Testis (tissue), 3 donors: ENCODE data around the gene PCSK2. TPM values are rescaled to one million over a fixed set of nuclear protein-coding genes. Genes with fewer than 3 reads are reported as not detected.

Experiments
- DNase-seq: peaks from one replicate; pipeline ENCODE4 v3.0.0-alpha.2; 2019
- H3K27ac ChIP-seq, 2 donors: fragments of 200-600 bp; sonication (generic); one replicate each; pipeline ENCODE4 v1.5.1; 2019
- H3K27me3 ChIP-seq: fragments of 200-600 bp; sonication (generic); one replicate; pipeline ENCODE4 v1.5.1; 2019
- H3K36me3 ChIP-seq: fragments of 200-600 bp; sonication (generic); one replicate; pipeline ENCODE4 v1.5.1; 2017; ENCODE audit warnings: low read depth; ENCODE audit errors: missing control alignments
- H3K4me1 ChIP-seq: fragments of 200-600 bp; sonication (generic); one replicate; pipeline ENCODE4 v1.5.1; 2019
- H3K4me3 ChIP-seq, 2 donors: fragments of 200-600 bp; sonication (generic); one replicate each; pipeline ENCODE4 v1.5.1; 2017 to 2019
- H3K9me3 ChIP-seq: fragments of 200-600 bp; sonication (generic); one replicate; pipeline ENCODE4 v1.5.1; 2017
- CTCF ChIP-seq, 3 experiments: fragments of 450-650 bp in 2 of 3; fragments of 200-600 bp in 1 of 3; sonication (generic) in 1 of 3; IDR thresholded peaks; one replicate each; pipeline ENCODE4 v1.5.1; 2016 to 2019; ENCODE audit warnings: antibody characterized with exemption in 3 of 3, mild to moderate bottlenecking in 2 of 3, moderate library complexity in 1 of 3
- POLR2A ChIP-seq: fragments of 450-650 bp; IDR thresholded peaks from one replicate; pipeline ENCODE4 v1.6.1; 2017; ENCODE audit warnings: antibody characterized with exemption, mild to moderate bottlenecking, moderate library complexity
- WGBS, 2 donors: methylation state at CpG; one replicate each; pipeline ENCODE4 v1.1.5; 2018; 5-methylcytosine and 5-hydroxymethylcytosine counted together
- intact Hi-C: fragments of 100-400 bp; cut with DNase I; formaldehyde crosslinking; loops from one replicate; pipeline ENCODE4 v1.15.1; 2023; ENCODE audit warnings: low total_unique reads
- polyA plus RNA-seq: library from polyadenylated mRNA; stranded (reverse); fragments of 350-450 nt; fragmentation: Illumina TruSeq; extraction: RNeasy Lipid Tissue Mini Kit (QIAGEN cat#74804); gene quantifications from one replicate; pipeline ENCODE4 v1.2.3, GENCODE V29; 2014; ENCODE audit warnings: low read depth, low replicate concordance; ENCODE audit not compliant: insufficient read depth
- total RNA-seq, 2 donors: library from RNA; depleted of rRNA; stranded (reverse); fragments of >200 nt; gene quantifications; one replicate each; pipeline ENCODE4 v1.2.3, GENCODE V29; 2016

Gene PCSK2
- total and polyA plus RNA-seq, 3 donors from 2014 or later, result 5.1 to 40.5 (median 11.7) TPM

GRCh38 chr20:17507032-17507431 lies 280.2 kb downstream of the PCSK2 start:
- Histone ChIP-seq H3K4me3 (no peak overlapping the region), H3K27me3 (no peaks in the 10 kb centered on the region), H3K9me3 (no peaks in the 10 kb centered on the region), H3K27ac (no peak overlapping the region), H3K36me3 (no peaks in the 10 kb centered on the region), H3K4me1 (peaks cover 8% of the 10 kb centered on the region)
- no peak for DNase-seq
- WGBS, 2 donors, result 92% methylated on average over 2 of the region's 2 CpGs
- TF ChIP-seq POLR2A (no peak), CTCF (IDR thresholded peaks at IDR 0.05) (no peak)
- intact Hi-C loops, result no loop called here

- 95 to 96% methylated on average over 5 of the region's 5 CpGs for WGBS, 2 donors
- TF ChIP-seq CTCF (IDR thresholded peaks at IDR 0.05) (no peak), POLR2A (no peak)
- Histone ChIP-seq H3K36me3 (no peaks in the 10 kb centered on the region), H3K27me3 (no peaks in the 10 kb centered on the region), H3K9me3 (no peaks in the 10 kb centered on the region), H3K4me1 (peaks cover 8% of the 10 kb centered on the region), H3K27ac (no peak overlapping the region), H3K4me3 (no peak overlapping the region)
- no peak for DNase-seq
- intact Hi-C loops, result no loop called here
These were observed 280.7 kb downstream of the PCSK2 start for GRCh38 chr20:17507531-17507930.

GRCh38 chr20:17508756-17509155 lies 281.9 kb downstream of the PCSK2 start:
- Histone ChIP-seq H3K27ac (no peak overlapping the region), H3K9me3 (no peaks in the 10 kb centered on the region), H3K36me3 (no peaks in the 10 kb centered on the region), H3K4me3 (no peak overlapping the region), H3K4me1 (peaks cover 8% of the 10 kb centered on the region), H3K27me3 (no peaks in the 10 kb centered on the region)
- intact Hi-C loops, result no loop called here
- TF ChIP-seq CTCF (IDR thresholded peaks at IDR 0.05) (no peak), POLR2A (no peak)
- WGBS, 2 donors, result 94 to 96% methylated on average over 7 to 18 of the region's 18 CpGs
- no peak for DNase-seq

GRCh38 chr20:17510548-17510947 lies 283.7 kb downstream of the PCSK2 start:
- intact Hi-C loops, result no loop called here
- peaks cover 2% of the 10 kb centered on the region for H3K4me1 ChIP-seq
- no peak overlapping the region for H3K4me3 ChIP-seq
- H3K27ac ChIP-seq, result no peak overlapping the region
- H3K36me3 ChIP-seq, result no peaks in the 10 kb centered on the region
- no peaks in the 10 kb centered on the region for H3K9me3 ChIP-seq
- DNase-seq, result no peak
- no peak for TF ChIP-seq CTCF (IDR thresholded peaks at IDR 0.05)
- no peak for TF ChIP-seq POLR2A
- no peaks in the 10 kb centered on the region for H3K27me3 ChIP-seq
- WGBS, 2 donors, result 79 to 93% methylated on average over 4 of the region's 4 CpGs

- no peaks in the 10 kb centered on the region for H3K27me3 ChIP-seq
- intact Hi-C loops, result no loop called here
- H3K9me3 ChIP-seq, result no peaks in the 10 kb centered on the region
- TF ChIP-seq CTCF (IDR thresholded peaks at IDR 0.05) (no peak), POLR2A (no peak)
- no peak overlapping the region for H3K4me3 ChIP-seq
- 93 to 94% methylated on average over 6 of the region's 6 CpGs for WGBS, 2 donors
- H3K36me3 ChIP-seq, result no peaks in the 10 kb centered on the region
- DNase-seq, result no peak
- H3K4me1 ChIP-seq, result no peaks in the 10 kb centered on the region
- no peak overlapping the region for H3K27ac ChIP-seq
These were observed 284.6 kb downstream of the PCSK2 start for GRCh38 chr20:17511401-17511800.
